Breast epithelium (tissue), 4 donors: ENCODE data around the gene MACROD1. TPM values are rescaled to one million over a fixed set of nuclear protein-coding genes. Genes with fewer than 3 reads are reported as not detected.

Experiments
- DNase-seq, 2 donors: peaks; one replicate each; pipeline ENCODE4 v3.0.0-alpha.2; 2019; ENCODE audit warnings: low spot score in 2 of 2
- H3K27ac ChIP-seq, 2 donors: fragments of 200-600 bp; sonication (generic) in 1 of 2; one replicate each; pipeline ENCODE4 v1.5.1; 2016 to 2019; ENCODE audit warnings: mild to moderate bottlenecking in 1 of 2
- H3K27me3 ChIP-seq, 2 donors: fragments of 200-600 bp; sonication (generic) in 1 of 2; one replicate each; pipeline versions ENCODE4 v1.5.1 to v1.6.0; 2017 to 2019; ENCODE audit warnings: control low read depth in 1 of 2, mild to moderate bottlenecking in 1 of 2
- H3K36me3 ChIP-seq: fragments of 200-600 bp; one replicate; pipeline ENCODE4 v1.5.1; 2019
- H3K4me1 ChIP-seq, 2 donors: fragments of 200-600 bp; sonication (generic); one replicate each; pipeline ENCODE4 v1.5.1; 2016 to 2019; ENCODE audit warnings: control low read depth in 1 of 2
- H3K4me3 ChIP-seq, 3 donors: fragments of 200-600 bp; sonication (generic); 1 replicate in 2 of 3; 2 replicates in 1 of 3; pipeline ENCODE4 v1.5.1; 2016 to 2019; ENCODE audit warnings: mild to moderate bottlenecking in 3 of 3, moderate library complexity in 2 of 3
- H3K9me3 ChIP-seq, 2 donors: fragments of 200-600 bp; sonication (generic) in 1 of 2; one replicate each; pipeline ENCODE4 v1.5.1; 2016 to 2019; ENCODE audit warnings: control low read depth in 1 of 2
- CTCF ChIP-seq, 3 donors: fragments of 450-650 bp; IDR thresholded peaks; one replicate each; pipeline ENCODE4 v1.5.1; 2016 to 2017; ENCODE audit warnings: antibody characterized with exemption in 3 of 3, mild to moderate bottlenecking in 3 of 3, moderate library complexity in 3 of 3
- POLR2A ChIP-seq: fragments of 450-650 bp; IDR thresholded peaks from one replicate; pipeline ENCODE4 v1.6.1; 2016; ENCODE audit warnings: antibody characterized with exemption, mild to moderate bottlenecking, moderate library complexity
- POLR2AphosphoS5 ChIP-seq, 3 donors: sonication (generic); formaldehyde crosslinking; IDR thresholded peaks; one replicate each; pipeline ENCODE4 v1.6.1; 2017; ENCODE audit warnings: antibody characterized with exemption in 3 of 3
- intact Hi-C: fragments of 100-400 bp; cut with DNase I; formaldehyde crosslinking; loops from one replicate; pipeline ENCODE4 v1.15.1; 2023; ENCODE audit warnings: low total_unique reads
- total RNA-seq, 3 donors: library from RNA; depleted of rRNA; stranded (reverse); fragments of >200 nt; gene quantifications; one replicate each; pipeline ENCODE4 v1.1.0, GENCODE V29; 2016

The MACROD1 gene
- total RNA-seq, 3 donors from 2014 or later, result 19.7 to 113 (median 40.3) TPM

- peak overlapping the region; percentile 27 to 67 (median 45) for H3K4me3 ChIP-seq
- no peak for DNase-seq
- no peak for TF ChIP-seq POLR2A
- no peak for TF ChIP-seq POLR2AphosphoS5 (IDR thresholded peaks at IDR 0.05)
- TF ChIP-seq CTCF (IDR thresholded peaks at IDR 0.05), result no peak
- intact Hi-C loops, result loop anchor here (5.0 kb wide), 1 partner anchor 149 kb away; no protein-coding TSS in a partner anchor
- peak overlapping the region in 1 of 2 donors; percentile 12 for H3K27ac ChIP-seq
- no peaks in the 10 kb centered on the region for H3K9me3 ChIP-seq
- H3K27me3 ChIP-seq, result no peaks in the 10 kb centered on the region
- H3K36me3 ChIP-seq, result no peaks in the 10 kb centered on the region
- peaks cover 15 to 17% of the 10 kb centered on the region in 2 donors for H3K4me1 ChIP-seq
Measured at GRCh38 chr11:63998558-63999348, 167.2 kb downstream of the MACROD1 start.

GRCh38 chr11:63997801-63998337, 168.0 kb downstream of the MACROD1 start:
- intact Hi-C loops, result loop anchor here (5.0 kb wide), 1 partner anchor 149 kb away; no protein-coding TSS in a partner anchor
- H3K4me3 ChIP-seq, result no peak overlapping the region
- no peak overlapping the region for H3K27ac ChIP-seq
- no peak for TF ChIP-seq CTCF (IDR thresholded peaks at IDR 0.05)
- TF ChIP-seq POLR2A, result no peak
- TF ChIP-seq POLR2AphosphoS5 (IDR thresholded peaks at IDR 0.05), result no peak
- no peaks in the 10 kb centered on the region for H3K9me3 ChIP-seq
- peaks cover 15 to 17% of the 10 kb centered on the region in 2 donors for H3K4me1 ChIP-seq
- no peak for DNase-seq
- H3K36me3 ChIP-seq, result no peaks in the 10 kb centered on the region
- H3K27me3 ChIP-seq, result no peaks in the 10 kb centered on the region

- intact Hi-C loops, result loop anchor here (5.0 kb wide), 1 partner anchor 150 kb away; no protein-coding TSS in a partner anchor
- Histone ChIP-seq H3K4me1 (peaks cover 15 to 17% of the 10 kb centered on the region in 2 donors), H3K27me3 (no peaks in the 10 kb centered on the region), H3K27ac (no peak overlapping the region), H3K4me3 (no peak overlapping the region), H3K9me3 (no peaks in the 10 kb centered on the region), H3K36me3 (no peaks in the 10 kb centered on the region)
- no peak for DNase-seq
- TF ChIP-seq POLR2AphosphoS5 (IDR thresholded peaks at IDR 0.05) (no peak), POLR2A (no peak), CTCF (IDR thresholded peaks at IDR 0.05) (no peak)
Measured at GRCh38 chr11:63997104-63997700, 168.7 kb downstream of the MACROD1 start.

GRCh38 chr11:63996512-63996911, 169.4 kb downstream of the MACROD1 start:
- Histone ChIP-seq H3K27me3 (no peaks in the 10 kb centered on the region), H3K9me3 (no peaks in the 10 kb centered on the region), H3K36me3 (no peaks in the 10 kb centered on the region), H3K27ac (no peak overlapping the region), H3K4me3 (no peak overlapping the region), H3K4me1 (peaks cover 15 to 17% of the 10 kb centered on the region in 2 donors)
- DNase-seq, result no peak
- TF ChIP-seq POLR2A, result no peak
- TF ChIP-seq POLR2AphosphoS5 (IDR thresholded peaks at IDR 0.05), result no peak
- TF ChIP-seq CTCF (IDR thresholded peaks at IDR 0.05), result no peak
- intact Hi-C loops, result loop anchor here (5.0 kb wide), 1 partner anchor 151 kb away; no protein-coding TSS in a partner anchor
